GM18909 (cell line): ENCODE measurements around the gene SLC49A4.

ENCODE experiments used
- ATAC-seq: cut with Tn5 transposase; IDR thresholded peaks from one replicate; pipeline ENCODE4 v1.9.1; 2021; ENCODE audit warnings: mild to moderate bottlenecking; ENCODE audit not compliant: unreplicated experiment, poor library complexity

Gene SLC49A4

DNA sequence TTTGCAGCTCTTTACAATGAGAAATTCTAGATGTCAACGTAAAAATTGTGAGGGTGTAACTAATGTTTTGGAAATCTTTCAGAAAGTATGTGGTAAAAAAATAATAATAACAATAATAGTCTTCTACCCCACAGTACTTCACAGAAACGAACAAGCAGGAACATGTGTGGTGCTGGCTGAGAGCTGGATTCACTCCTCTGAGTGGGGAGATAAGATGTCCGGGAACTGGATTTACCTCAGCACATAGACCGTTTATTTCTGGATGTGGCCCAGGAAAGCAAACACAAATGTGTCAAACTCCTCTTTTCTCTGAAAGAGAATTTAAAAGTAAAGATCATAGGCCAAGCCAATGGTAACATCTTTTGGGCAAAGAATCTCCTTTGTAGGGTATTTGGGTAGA, 103.4 kb downstream of the SLC49A4 start:
- no peak for ATAC-seq

- no peak for ATAC-seq
Measured at GRCh38 chr3:122902326-122902725, 107.5 kb downstream of the SLC49A4 start.

- ATAC-seq: no peak
Measured at GRCh38 chr3:122903171-122903570, 108.3 kb downstream of the SLC49A4 start.

DNA sequence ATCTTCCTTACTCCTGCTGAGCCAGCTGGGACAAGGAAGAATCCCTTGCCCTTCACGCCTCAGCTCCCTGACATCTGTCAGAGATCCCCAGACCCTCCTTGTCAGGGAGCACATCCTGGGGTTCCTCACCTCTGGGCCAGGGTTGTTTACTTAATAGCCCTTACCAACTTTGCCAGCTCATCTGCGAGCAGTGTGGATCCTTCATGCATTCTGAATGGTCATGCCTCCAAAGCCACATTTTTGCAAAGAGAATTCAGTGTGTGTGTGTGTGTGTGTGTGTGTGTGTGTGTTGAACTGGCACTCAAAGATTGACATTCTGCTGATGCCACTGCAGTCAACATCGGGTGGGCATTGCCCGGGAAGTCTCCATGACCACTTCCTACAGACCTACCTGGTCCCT, 112.6 kb downstream of the SLC49A4 start:
- no peak for ATAC-seq

DNA sequence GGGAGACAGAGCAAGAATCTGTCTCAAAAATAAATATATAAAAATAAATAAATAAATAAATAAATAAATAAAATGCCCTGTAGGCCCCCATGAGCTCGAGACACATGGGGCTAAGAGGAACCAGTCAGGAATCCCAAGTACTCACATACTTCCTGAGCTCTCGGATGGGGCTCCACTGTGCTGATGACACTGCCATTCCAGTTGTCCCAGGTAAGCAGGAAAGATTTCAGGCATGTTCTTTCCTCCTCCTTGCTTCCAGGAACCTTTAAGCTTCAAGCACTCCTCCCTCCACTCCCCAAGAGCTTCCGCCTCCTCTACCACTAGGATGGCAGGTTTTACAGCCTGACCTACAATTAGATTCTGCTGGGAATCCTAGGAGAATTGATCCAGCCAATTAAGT, 113.4 kb downstream of the SLC49A4 start:
- no peak for ATAC-seq

GRCh38 chr3:122911901-122912300, 117.0 kb downstream of the SLC49A4 start:
- no peak for ATAC-seq

- ATAC-seq: no peak
Measured at GRCh38 chr3:122912772-122913538, 118.1 kb downstream of the SLC49A4 start.

GRCh38 chr3:122913539-122914100, 118.8 kb downstream of the SLC49A4 start:
- no peak for ATAC-seq

DNA sequence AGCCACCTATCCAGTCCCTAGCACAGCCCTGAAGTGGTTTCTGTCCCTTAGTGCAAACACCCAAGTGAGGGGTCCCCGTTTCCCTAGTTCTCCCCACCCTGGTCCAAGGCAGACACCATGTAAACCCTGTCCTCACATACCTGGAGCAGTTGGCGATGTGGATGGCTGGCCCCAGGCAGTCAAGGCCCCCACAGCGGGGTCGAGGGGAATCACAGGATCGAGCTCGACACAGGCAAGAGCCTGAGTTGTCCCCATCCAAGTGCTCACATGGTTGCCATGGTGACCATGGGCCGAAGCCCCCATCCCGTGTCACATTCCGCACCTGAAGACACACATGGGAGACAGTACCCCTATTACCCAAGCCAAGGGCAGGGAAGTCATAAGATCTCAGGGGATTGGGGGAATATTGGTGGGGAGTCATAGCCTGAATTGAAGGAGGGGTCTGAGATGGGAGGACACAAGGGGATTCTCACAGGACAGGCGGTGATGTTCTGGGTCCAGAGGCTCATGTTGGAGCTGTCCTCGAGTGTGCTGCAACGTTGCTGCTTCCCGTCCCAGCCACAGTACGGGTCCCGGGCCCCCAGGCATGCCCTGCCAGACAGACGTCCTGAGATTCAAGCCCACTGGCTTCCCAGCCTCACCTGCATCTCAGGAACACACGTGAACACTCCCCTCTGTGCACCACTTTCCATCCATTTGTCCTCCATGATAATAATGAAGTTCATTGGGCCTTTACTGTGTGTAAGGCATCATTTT, 120.6 kb downstream of the SLC49A4 start:
- no peak for ATAC-seq

DNA sequence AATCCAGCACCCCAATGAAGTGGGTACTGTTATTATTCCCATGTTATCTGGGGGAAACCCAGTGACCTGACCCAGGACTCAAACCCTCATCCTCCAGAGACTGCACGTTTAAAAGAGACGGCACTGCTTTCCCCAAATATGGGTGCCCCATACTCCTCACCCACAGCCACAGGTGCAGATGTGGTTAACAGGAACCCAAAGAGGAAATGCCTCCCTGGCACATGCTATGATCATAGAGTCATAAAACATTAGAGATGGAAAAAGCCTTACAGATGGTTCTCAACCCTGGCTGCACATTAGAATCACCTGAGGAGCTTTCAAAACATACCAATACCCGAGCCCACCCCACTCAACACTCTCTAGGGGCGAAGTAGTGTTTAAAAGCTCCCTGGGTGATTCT, 121.2 kb downstream of the SLC49A4 start:
- no peak for ATAC-seq

GRCh38 chr3:122916580-122916979, 121.7 kb downstream of the SLC49A4 start:
- ATAC-seq: peak; percentile 53

- no peak for ATAC-seq
Measured at GRCh38 chr3:122917412-122917811, 122.5 kb downstream of the SLC49A4 start.

- no peak for ATAC-seq
Measured at GRCh38 chr3:122918576-122919290, 123.9 kb downstream of the SLC49A4 start.

GRCh38 chr3:122919291-122919610, 124.4 kb downstream of the SLC49A4 start:
- no peak for ATAC-seq

- no peak for ATAC-seq
Measured at GRCh38 chr3:122920986-122921385, 126.1 kb downstream of the SLC49A4 start.

DNA sequence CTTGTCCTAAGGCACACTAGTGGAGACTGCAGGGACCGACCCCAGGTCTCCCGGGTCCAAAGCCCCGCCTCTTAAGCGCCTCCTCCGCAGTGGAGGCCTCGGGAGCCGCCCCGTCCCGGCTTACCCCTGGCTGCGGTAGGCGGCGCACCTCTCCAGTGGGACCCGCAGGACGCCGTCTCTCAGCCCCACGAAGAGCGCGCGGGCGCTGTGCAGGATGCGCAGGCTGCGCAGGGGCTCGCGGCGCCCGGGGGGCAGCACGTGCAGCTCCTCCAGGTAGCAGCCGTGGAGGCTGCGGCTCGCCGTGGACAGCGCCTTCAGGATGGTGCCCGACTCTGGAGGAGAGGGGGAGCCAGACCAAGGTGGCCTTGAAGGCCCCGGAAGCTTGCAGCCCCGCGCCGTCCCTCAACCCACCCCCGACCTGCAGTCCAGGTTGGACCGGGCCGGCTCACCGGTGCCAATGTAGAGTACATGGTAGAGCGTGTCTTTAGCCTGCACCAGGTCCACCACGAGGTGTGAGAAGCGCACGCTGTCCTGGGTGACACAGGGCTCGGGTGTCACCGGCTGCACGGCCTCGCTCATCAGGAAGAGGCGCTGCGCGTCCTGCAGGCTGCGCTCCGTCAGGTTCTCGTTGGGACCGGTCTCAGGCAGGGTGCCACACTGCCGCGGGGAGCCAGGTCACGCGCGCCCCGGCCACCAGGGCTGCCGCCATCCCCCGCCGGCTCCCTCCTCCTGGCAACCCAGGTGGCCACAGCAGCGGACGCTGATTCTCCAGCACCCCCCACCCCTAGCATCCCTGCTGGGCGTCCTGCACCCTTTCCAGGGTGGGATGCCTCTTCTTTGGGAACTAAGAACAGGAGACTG, 127.2 kb downstream of the SLC49A4 start:
- ATAC-seq: peak; percentile 60

GRCh38 chr3:122923611-122924010, 128.7 kb downstream of the SLC49A4 start:
- ATAC-seq: no peak

GRCh38 chr3:122924056-122924455, 129.2 kb downstream of the SLC49A4 start:
- no peak for ATAC-seq

- ATAC-seq: no peak
Measured at GRCh38 chr3:122925756-122926155, 130.9 kb downstream of the SLC49A4 start.

DNA sequence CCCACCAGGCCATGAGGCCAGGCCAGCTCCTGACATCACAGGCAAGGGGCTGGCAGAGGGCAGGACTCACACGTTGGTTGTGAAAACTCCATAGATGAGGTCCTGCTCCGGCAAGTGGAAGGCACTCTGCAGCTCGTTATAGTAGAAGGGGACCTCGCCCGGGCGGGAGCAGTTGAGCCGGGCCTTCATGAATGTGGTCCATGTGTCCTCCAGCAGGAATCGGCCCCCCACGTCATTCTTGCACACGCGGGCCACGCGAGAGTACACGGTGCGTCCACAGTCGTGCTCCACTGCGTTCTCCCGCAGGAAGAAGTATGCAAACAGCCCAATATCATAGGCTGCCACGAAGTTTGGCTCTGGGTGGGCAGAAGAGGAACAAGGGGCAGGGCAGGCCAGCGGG, 131.5 kb downstream of the SLC49A4 start:
- ATAC-seq: no peak
